ENCODE results near the gene MRPL20.
A peak's percentile ranks its signal among the peaks of the same experiment; 100 is the strongest.
"Not testable (repeated sequence)": the region's sequence is repeated elsewhere in the genome, so short reads cannot be mapped to it uniquely, and the experiment has no call there.

MRPL20 gene

DNA sequence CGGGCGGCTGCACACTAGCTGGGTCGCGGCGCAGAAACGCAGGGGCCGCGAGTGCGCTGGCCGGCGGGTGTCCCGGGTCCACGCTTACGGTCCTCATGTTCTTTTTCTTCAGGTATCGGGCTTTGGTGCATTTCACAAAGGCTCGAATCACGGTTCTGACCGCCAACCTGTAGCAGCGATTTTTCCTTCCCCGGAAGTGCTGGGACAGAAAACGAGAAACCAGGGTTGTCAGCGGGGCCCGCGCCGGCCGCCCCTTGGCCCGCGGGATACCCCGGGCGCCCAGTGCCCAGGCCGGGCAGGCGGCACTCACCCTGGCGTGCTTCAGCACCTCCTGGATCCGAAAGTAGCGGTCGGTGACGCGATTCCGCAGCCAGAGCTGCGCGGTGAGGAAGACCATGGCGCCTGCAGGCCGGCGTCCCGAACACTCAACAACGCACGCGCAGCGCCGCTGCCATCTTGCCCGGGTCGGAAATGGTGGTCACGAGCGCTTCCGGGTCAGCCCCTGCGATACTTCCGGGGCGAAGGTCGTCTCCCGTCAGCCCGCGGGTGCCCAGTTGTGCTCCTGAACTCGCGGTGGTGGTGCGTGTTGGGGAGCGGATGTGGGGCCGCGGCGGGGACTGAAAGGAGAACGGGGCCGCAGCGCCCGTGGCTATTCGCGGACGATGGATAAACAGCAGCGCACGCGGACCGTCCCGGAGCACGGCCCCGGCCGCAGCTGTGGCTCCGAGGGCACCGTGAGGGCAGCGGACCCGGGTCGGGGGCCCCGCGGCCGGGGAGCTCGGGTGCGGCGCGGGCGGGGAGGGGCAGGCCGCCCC, at the start of gene MRPL20:
TSS of gene MRPL20 (minus strand) at position 473 of the 815 bp plus-strand sequence. CDS start at position 397, 76 bp downstream.
- peak within 1 kb of the TSS; percentile 93 for H3K4me3 ChIP-seq
- H3K27me3 ChIP-seq (ENCODE audit: low read depth): no peaks in the 10 kb centered on the region
- peak; percentile 76 to 95 for DNase-seq (ENCODE audit: low spot score in 2 of 2)
- H3K36me3 ChIP-seq (replicated peaks): peaks cover 67% of the 10 kb centered on the region
- H3K4me1 ChIP-seq: peaks cover 35% of the 10 kb centered on the region
- H3K9me3 ChIP-seq: 0 out of 2 replicates have a peak, but pooled peaks cover under 1% of the 10 kb centered on the region
- in situ Hi-C loops (cut with MboI; ENCODE audit: low sequenced_read_pairs): no loop called here

DNA sequence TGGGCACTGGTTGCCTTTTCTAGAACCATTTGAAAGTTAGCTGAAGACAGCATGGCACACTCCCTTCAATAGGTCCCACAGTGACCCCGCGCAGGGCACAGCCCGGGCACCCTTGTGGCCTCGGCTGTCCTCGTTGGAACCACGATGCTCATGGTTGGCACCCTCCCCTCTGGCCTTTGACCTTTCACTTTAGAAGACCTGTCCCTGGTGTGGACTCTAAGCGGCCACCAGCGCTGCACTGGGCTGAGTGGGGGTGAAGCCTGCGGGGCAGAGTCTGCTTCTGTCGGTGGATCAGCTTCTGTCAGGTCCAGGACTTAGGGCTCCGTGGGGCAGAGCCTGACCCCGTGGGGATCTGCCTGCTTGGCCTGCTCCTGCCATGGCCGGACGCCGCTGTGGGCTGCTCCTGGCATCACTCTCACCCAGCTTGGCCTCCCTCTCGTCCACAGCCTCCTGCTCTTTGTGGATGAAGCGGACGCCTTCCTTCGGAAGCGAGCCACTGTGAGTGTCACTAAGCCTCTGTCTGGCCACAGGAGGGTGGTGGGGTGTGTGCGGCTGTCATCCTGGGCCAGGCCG, 49.7 kb upstream of the MRPL20 start:
- H3K9me3 ChIP-seq; H3K4me3 ChIP-seq; H3K27me3 ChIP-seq (ENCODE audit: low read depth); H3K4me1 ChIP-seq; in situ Hi-C loops (cut with MboI; ENCODE audit: low sequenced_read_pairs); H3K36me3 ChIP-seq (replicated peaks); DNase-seq (ENCODE audit: low spot score in 2 of 2): not testable (repeated sequence)

DNA sequence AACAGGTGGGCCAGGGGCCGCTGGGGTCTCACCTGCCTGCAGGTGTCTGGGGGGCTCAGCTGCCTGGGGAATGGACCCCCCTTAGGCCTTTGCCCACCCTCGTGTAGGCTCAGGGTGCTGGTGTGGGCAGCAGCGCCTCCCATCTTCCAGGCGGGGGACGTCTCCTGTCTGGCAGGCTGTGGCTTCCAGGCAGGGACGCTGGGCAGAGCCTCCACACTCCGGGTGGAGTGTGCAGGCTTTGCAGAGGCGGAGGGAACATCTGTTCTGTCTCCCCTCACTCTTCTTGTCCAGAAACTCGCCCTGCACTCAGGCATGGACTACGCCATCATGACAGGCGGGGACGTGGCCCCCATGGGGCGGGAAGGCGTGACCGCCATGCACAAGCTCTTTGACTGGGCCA, 48.8 kb upstream of the MRPL20 start:
- H3K4me1 ChIP-seq; DNase-seq (ENCODE audit: low spot score in 2 of 2); H3K36me3 ChIP-seq (replicated peaks); H3K27me3 ChIP-seq (ENCODE audit: low read depth); in situ Hi-C loops (cut with MboI; ENCODE audit: low sequenced_read_pairs); H3K4me3 ChIP-seq; H3K9me3 ChIP-seq: not testable (repeated sequence)

DNA sequence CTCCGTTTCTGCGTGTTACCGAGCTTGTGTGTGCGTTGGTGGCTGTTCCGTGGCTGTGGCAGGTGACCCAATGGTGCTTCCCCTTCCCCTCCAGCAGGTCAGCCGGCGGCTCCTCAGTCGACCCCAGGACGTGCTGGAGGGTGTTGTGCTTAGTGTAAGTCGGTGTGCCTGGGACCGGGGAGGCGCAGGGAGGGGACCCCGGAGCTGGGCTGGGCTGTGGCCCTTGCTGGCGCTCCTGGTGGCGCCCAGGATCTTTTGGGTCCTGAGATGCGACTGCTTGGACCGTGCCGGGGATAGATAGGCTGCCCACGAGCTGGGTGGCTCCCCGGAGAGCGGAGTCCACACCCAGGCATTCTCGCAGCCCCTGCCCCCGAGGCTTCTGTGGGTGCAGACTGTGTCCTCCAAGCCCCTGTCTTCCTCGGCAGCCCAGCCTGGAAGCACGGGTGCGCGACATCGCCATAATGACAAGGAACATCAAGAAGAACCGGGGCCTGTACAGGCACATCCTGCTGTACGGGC, 48.3 kb upstream of the MRPL20 start:
- no peaks in the 10 kb centered on the region for H3K9me3 ChIP-seq
- no peaks in the 10 kb centered on the region for H3K36me3 ChIP-seq (replicated peaks)
- H3K4me3 ChIP-seq: no peak overlapping the region
- in situ Hi-C loops (cut with MboI; ENCODE audit: low sequenced_read_pairs): no loop called here
- no peak for DNase-seq (ENCODE audit: low spot score in 2 of 2)
- no peaks in the 10 kb centered on the region for H3K4me1 ChIP-seq
- no peaks in the 10 kb centered on the region for H3K27me3 ChIP-seq (ENCODE audit: low read depth)

DNA sequence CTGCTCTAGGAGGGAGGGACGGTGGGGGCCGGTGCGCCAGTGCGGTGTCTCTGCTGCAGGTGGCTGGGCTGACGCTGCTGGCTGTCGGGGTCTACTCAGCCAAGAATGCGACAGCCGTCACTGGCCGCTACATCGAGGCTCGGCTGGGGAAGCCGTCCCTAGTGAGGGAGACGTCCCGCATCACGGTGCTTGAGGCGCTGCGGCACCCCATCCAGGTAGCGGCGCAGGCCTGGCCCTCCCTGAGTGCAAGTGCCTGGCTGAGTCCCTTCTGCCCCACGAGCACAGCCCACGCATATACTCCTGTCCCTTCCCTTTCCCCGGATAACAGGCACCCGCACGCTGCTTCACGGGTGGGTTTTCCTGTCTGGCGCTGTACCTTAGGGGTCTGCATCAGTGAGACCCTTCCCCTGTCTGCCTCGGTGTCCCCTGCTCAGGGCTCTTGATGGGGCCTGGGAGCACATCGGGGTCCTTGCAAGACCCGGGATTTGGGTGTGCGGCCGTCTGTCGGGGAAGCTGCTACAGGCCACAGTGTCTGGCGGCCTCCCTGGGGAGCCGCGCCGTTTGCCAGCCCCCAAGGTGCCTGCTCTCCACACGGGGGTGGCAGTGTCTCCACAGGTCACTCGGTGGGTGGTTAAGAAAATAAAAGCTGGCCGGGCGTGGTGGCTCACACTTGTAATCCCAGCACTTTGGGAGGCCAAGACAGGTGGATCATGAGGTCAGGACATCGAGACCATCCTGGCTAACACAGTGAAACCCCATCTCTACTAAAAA, 47.4 kb upstream of the MRPL20 start:
- H3K4me3 ChIP-seq; H3K4me1 ChIP-seq; H3K36me3 ChIP-seq (replicated peaks); in situ Hi-C loops (cut with MboI; ENCODE audit: low sequenced_read_pairs); H3K9me3 ChIP-seq; H3K27me3 ChIP-seq (ENCODE audit: low read depth); DNase-seq (ENCODE audit: low spot score in 2 of 2): not testable (repeated sequence)

DNA sequence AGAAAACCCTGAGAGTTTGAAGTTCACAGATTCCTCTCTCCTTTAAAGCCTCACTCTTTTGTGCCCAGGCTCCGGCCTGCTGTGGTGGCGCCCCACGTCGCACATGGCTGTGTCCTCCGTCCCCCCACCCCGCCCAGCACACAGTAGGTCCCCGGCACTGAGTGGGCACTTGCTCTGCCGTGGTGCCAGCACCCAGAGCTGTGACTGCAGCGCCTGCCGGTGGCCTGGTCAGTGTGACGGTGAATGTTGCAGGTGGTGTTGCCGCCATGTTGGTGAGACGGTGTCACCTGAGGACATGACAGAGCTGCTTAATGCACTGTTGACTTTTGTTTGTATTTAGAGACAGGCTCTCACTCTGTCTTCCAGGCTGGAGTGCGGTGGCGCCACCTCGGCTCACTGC, 45.8 kb upstream of the MRPL20 start:
- Histone ChIP-seq H3K9me3 (no peaks in the 10 kb centered on the region), H3K36me3 (replicated peaks) (no peaks in the 10 kb centered on the region), H3K27me3 (ENCODE audit: low read depth) (no peaks in the 10 kb centered on the region; the same call in none of the 2 replicates), H3K4me1 (no peaks in the 10 kb centered on the region), H3K4me3 (no peak overlapping the region)
- no peak for DNase-seq (ENCODE audit: low spot score in 2 of 2)
- in situ Hi-C loops (cut with MboI; ENCODE audit: low sequenced_read_pairs): no loop called here

DNA sequence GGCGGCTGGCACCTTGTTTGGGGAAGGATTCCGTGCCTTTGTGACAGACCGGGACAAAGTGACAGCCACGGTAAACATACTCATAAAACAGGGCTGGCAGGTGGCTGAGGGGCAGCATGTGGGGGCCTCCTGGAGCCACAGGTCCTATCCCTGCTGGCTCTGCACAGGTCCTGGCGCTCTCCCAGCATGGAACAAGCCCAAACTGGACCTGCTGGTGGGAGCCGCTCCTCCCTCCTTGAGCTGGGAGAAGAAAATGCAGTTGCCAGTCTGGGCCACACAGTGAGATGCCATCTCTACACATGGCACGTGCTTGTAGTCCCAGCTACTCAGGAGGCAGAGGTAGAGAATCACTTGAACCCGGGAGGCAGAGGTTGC, 45.3 kb upstream of the MRPL20 start:
- H3K36me3 ChIP-seq (replicated peaks); H3K27me3 ChIP-seq (ENCODE audit: low read depth); H3K4me3 ChIP-seq; H3K9me3 ChIP-seq; H3K4me1 ChIP-seq; in situ Hi-C loops (cut with MboI; ENCODE audit: low sequenced_read_pairs); DNase-seq (ENCODE audit: low spot score in 2 of 2): not testable (repeated sequence)

DNA sequence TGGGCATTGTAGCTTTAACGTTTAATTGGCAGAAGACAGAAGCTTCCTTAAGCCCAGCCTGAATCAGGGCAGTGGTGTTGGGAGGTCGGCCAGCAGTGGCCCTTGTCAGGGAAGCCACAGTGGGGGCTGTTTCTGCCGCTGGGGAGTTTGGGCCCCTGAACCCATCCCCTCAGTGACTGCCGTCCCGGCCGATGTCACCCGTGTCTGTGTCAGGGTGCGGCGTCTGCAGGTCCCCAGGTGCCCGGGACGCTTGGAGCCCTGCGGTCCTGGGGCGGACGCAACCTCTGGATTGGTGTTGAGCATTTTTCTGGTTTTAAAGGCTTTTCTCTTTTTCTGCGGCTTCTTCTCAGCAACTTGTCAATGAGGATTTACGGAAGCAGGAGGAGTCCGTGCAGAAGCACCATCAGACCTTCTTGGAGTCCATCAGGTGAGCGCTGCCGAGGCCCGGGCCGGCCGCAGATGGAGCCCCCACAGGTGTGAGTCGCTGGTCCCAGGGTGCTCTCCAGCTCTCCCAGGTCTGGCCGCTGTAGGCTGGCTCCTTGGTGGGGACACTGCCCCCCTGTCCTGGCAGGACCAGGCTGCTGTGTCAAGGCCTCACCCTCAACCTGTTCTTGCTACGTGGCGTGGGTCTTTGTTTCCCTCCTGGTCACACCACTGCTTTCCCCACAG, 44.7 kb upstream of the MRPL20 start:
- H3K27me3 ChIP-seq (ENCODE audit: low read depth): no peaks in the 10 kb centered on the region; the same call in none of the 2 replicates
- no peaks in the 10 kb centered on the region for H3K4me1 ChIP-seq
- H3K4me3 ChIP-seq: no peak overlapping the region
- no peaks in the 10 kb centered on the region for H3K36me3 ChIP-seq (replicated peaks)
- in situ Hi-C loops (cut with MboI; ENCODE audit: low sequenced_read_pairs): no loop called here
- H3K9me3 ChIP-seq: no peaks in the 10 kb centered on the region
- no peak for DNase-seq (ENCODE audit: low spot score in 2 of 2)

DNA sequence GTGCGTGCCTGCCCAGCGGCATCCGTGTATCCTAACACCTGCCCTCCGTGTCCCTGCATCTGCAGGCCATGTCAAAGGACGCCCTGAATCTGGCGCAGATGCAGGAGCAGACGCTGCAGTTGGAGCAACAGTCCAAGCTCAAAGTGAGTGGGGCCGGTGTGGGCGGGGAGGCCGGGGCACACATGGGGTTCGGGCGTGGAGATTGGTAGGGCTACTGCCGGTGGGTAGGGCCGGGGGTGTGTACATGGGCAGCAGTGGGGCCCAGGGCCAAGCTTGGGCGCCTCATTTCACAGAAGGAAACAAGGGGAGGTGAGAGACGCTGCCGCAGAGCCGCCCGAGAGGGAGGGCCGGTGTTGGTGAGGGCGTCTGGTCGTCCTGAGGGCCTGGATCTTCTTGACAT, 43.5 kb upstream of the MRPL20 start:
- H3K4me1 ChIP-seq; H3K9me3 ChIP-seq; H3K4me3 ChIP-seq; in situ Hi-C loops (cut with MboI; ENCODE audit: low sequenced_read_pairs); DNase-seq (ENCODE audit: low spot score in 2 of 2); H3K36me3 ChIP-seq (replicated peaks); H3K27me3 ChIP-seq (ENCODE audit: low read depth): not testable (repeated sequence)

DNA sequence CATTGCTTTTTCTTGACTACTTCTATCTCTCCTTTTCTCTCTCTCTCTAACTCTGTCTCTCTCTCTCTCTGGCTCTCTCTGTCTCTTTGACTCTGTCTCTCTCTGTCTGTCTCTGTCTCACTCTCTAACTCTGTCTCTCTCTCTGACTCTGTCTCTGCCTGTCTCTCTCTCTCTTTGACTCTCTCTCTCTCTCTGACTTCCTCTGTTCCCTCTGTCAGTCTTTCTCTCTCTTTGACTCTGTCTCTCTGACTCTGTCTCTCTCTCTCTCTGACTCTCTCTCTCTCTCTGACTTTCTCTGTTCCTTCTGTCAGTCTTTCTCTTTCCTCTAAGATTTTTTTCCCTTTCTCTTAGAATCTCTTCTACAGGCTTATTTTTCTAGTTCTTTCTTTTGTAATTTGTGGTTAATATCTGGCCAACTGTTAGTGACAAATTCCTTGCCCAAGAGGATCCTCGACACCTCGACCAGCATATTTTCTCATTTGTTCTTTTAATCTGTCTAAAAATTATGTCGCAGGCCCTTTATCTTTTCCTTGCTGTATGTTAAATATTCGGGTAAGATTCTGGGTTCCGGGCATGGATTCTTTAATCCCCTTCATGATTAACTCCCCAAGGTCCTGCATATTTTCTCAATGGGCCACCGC, 42.1 kb upstream of the MRPL20 start, which contains the start of gene ATAD3C:
TSS of gene ATAD3C (plus strand) at position 591 of the 641 bp plus-strand sequence. CDS start 995 bp downstream, outside the sequence.
- no peaks in the 10 kb centered on the region for H3K36me3 ChIP-seq (replicated peaks)
- no peak for DNase-seq (ENCODE audit: low spot score in 2 of 2)
- H3K9me3 ChIP-seq: no peaks in the 10 kb centered on the region
- H3K4me3 ChIP-seq: no peak within 1 kb of the TSS
- in situ Hi-C loops (cut with MboI; ENCODE audit: low sequenced_read_pairs): no loop called here
- no peaks in the 10 kb centered on the region; the same call in none of the 2 replicates for H3K27me3 ChIP-seq (ENCODE audit: low read depth)
- no peaks in the 10 kb centered on the region for H3K4me1 ChIP-seq

DNA sequence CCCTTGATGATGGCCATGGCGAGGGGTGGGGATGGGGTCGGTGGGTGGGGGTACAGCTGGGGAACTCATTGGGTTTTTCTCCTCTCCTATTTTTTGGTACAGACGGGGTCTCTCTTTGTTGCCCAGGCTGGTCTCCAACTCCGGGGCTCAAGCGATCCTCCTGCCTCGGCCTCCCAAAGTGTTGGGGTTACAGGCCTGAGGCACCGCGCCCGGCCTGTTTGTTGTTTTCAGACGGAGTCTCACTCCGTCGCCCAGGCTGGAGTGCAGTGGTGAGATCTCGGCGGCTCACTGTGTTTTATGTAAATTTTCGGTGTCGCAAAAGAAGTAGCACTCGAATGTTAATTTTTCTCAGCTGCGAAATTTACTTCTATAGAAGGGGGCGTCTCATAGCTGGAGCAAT, 39.5 kb upstream of the MRPL20 start:
- in situ Hi-C loops (cut with MboI; ENCODE audit: low sequenced_read_pairs); H3K9me3 ChIP-seq; DNase-seq (ENCODE audit: low spot score in 2 of 2); H3K27me3 ChIP-seq (ENCODE audit: low read depth); H3K36me3 ChIP-seq (replicated peaks); H3K4me3 ChIP-seq; H3K4me1 ChIP-seq: not testable (repeated sequence)

DNA sequence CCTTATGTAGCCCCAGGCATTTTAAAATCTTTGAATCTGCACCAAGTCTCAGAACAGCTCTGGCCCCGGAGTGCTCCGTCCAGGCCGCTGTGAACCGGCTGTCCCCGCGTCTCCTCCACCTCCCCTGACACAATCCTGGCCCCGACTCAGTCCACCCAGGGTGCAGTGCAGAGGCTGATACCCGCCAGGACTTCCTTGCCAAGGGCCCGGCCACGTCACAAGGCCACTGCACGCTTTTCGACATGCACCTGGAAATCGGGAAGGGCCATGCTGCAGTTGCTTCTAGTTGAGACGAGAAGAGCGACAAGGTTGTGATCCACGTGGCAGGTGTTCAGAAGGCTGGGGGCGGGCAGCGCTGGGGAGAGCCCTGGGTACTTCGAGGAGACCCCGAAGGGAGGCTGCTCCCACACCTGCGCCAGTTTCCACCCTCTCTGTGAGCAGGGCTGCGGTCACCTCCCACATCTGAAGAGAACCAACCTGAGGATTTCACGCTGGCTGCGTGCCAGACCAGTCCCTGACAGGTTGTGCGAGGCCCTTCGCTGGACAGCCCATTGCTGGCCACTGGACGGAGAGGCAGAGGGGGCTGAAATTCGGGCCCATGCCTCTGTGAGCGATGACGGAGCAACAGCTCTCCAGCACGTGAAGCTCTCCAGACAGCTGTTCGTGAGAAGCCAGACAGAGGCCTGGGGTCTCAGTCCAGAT, 35.1 kb upstream of the MRPL20 start:
- no peaks in the 10 kb centered on the region for H3K9me3 ChIP-seq
- no peaks in the 10 kb centered on the region for H3K27me3 ChIP-seq (ENCODE audit: low read depth)
- no peak overlapping the region for H3K4me3 ChIP-seq
- DNase-seq (ENCODE audit: low spot score in 2 of 2): no peak
- in situ Hi-C loops (cut with MboI; ENCODE audit: low sequenced_read_pairs): no loop called here
- peaks cover 7% of the 10 kb centered on the region for H3K36me3 ChIP-seq (replicated peaks)
- H3K4me1 ChIP-seq: peaks cover 6% of the 10 kb centered on the region

All from HAP-1 (cell line).